Vagina (tissue), 2 donors: Measurements from ENCODE around the gene PASD1.

ENCODE experiments used
- POLR2A ChIP-seq, 2 donors: fragments of 450-650 bp; IDR thresholded peaks; one replicate each; pipeline ENCODE4 v1.6.1; 2017; ENCODE audit warnings: antibody characterized with exemption in 2 of 2, mild to moderate bottlenecking in 2 of 2, moderate library complexity in 2 of 2
- TF ChIP-seq, protein P1 (sequence below), 3 experiments: fragments of 450-650 bp in 2 of 3; fragments of 200-600 bp in 1 of 3; sonication (generic) in 1 of 3; IDR thresholded peaks; one replicate each; pipeline ENCODE4 v1.5.1; 2017 to 2019; ENCODE audit warnings: antibody characterized with exemption in 3 of 3, mild to moderate bottlenecking in 2 of 3, moderate library complexity in 2 of 3

DNA sequence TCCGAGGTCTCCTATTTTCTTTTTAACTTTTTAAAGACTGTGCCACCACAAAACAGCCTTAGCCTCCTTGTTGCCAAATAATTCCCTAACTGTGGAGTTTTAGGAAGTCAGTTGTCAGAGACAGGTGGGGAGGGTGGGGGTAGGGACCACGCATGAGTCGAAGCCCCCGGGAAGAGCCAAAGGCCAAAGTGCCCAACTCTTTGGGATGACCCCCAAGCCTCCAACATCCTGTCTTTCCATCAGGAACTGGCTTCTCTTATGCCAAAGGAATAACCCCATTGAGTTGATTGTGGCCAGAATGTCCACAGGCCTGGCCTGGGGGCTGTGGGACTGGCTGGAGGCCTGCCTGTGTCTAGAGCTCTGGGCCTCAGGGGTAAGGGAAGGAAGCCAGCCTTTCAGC is 137.6 kb downstream of the PASD1 start:
- no peak for TF ChIP-seq POLR2A (IDR thresholded peaks at IDR 0.05)
- TF ChIP-seq, protein P1, sequence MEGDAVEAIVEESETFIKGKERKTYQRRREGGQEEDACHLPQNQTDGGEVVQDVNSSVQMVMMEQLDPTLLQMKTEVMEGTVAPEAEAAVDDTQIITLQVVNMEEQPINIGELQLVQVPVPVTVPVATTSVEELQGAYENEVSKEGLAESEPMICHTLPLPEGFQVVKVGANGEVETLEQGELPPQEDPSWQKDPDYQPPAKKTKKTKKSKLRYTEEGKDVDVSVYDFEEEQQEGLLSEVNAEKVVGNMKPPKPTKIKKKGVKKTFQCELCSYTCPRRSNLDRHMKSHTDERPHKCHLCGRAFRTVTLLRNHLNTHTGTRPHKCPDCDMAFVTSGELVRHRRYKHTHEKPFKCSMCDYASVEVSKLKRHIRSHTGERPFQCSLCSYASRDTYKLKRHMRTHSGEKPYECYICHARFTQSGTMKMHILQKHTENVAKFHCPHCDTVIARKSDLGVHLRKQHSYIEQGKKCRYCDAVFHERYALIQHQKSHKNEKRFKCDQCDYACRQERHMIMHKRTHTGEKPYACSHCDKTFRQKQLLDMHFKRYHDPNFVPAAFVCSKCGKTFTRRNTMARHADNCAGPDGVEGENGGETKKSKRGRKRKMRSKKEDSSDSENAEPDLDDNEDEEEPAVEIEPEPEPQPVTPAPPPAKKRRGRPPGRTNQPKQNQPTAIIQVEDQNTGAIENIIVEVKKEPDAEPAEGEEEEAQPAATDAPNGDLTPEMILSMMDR (IDR thresholded peaks at IDR 0.05) = no peak
